ENCODE results near the gene NEK10.

Gene NEK10

GRCh38 chr3:27325419-27325818 is 43.8 kb downstream of the NEK10 start:
- DNase-seq (ENCODE audit: low read depth): no peak
- H3K4me3 ChIP-seq (ENCODE audit: low read depth, low read length): no peak overlapping the region
- TF ChIP-seq CTCF (IDR thresholded peaks at IDR 0.05; ENCODE audit: low read depth, low read length) (no peak), MYC (IDR thresholded peaks at IDR 0.05; ENCODE audit: low read depth, low read length) (no peak), MAX (IDR thresholded peaks at IDR 0.05; ENCODE audit: low read depth, low read length) (no peak), POLR2A (IDR thresholded peaks at IDR 0.05; ENCODE audit: extremely low read depth, insufficient read length) (no peak)

- TF ChIP-seq POLR2A (IDR thresholded peaks at IDR 0.05; ENCODE audit: extremely low read depth, insufficient read length): no peak
- TF ChIP-seq MYC (IDR thresholded peaks at IDR 0.05; ENCODE audit: low read depth, low read length): no peak
- TF ChIP-seq MAX (IDR thresholded peaks at IDR 0.05; ENCODE audit: low read depth, low read length): no peak
- TF ChIP-seq CTCF (IDR thresholded peaks at IDR 0.05; ENCODE audit: low read depth, low read length): no peak
- DNase-seq (ENCODE audit: low read depth): no peak
- no peak overlapping the region for H3K4me3 ChIP-seq (ENCODE audit: low read depth, low read length)
Measured at GRCh38 chr3:27324686-27325085, 44.5 kb downstream of the NEK10 start.

- TF ChIP-seq MYC (IDR thresholded peaks at IDR 0.05; ENCODE audit: low read depth, low read length): no peak
- H3K4me3 ChIP-seq (ENCODE audit: low read depth, low read length): no peak overlapping the region
- no peak for DNase-seq (ENCODE audit: low read depth)
Measured at GRCh38 chr3:27323087-27323570, 46.1 kb downstream of the NEK10 start.

GRCh38 chr3:27322634-27323033 is 46.5 kb downstream of the NEK10 start:
- no peak for DNase-seq (ENCODE audit: low read depth)
- no peak overlapping the region for H3K4me3 ChIP-seq (ENCODE audit: low read depth, low read length)
- TF ChIP-seq MAX (IDR thresholded peaks at IDR 0.05; ENCODE audit: low read depth, low read length) (no peak), MYC (IDR thresholded peaks at IDR 0.05; ENCODE audit: low read depth, low read length) (no peak)

- TF ChIP-seq MAX (IDR thresholded peaks at IDR 0.05; ENCODE audit: low read depth, low read length) (peak; percentile 28; the same call in 1 of the 2 replicates), POLR2A (IDR thresholded peaks at IDR 0.05; ENCODE audit: extremely low read depth, insufficient read length) (no peak)
- H3K4me3 ChIP-seq (ENCODE audit: low read depth, low read length): no peak overlapping the region
- DNase-seq (ENCODE audit: low read depth): no peak
Measured at GRCh38 chr3:27319847-27320526, 49.2 kb downstream of the NEK10 start.

- DNase-seq (ENCODE audit: low read depth): no peak
- no peak for TF ChIP-seq CTCF (IDR thresholded peaks at IDR 0.05; ENCODE audit: low read depth, low read length)
- TF ChIP-seq MAX (IDR thresholded peaks at IDR 0.05; ENCODE audit: low read depth, low read length): no peak
- no peak for TF ChIP-seq POLR2A (IDR thresholded peaks at IDR 0.05; ENCODE audit: extremely low read depth, insufficient read length)
- no peak for TF ChIP-seq MYC (IDR thresholded peaks at IDR 0.05; ENCODE audit: low read depth, low read length)
- no peak overlapping the region for H3K4me3 ChIP-seq (ENCODE audit: low read depth, low read length)
Measured at GRCh38 chr3:27319304-27319703, 49.9 kb downstream of the NEK10 start.

- DNase-seq (ENCODE audit: low read depth): no peak
Measured at GRCh38 chr3:27317096-27317495, 52.1 kb downstream of the NEK10 start.

More at GRCh38 chr3:27317096-27317495, 52.1 kb downstream of the NEK10 start:
- no peak overlapping the region for H3K4me3 ChIP-seq (ENCODE audit: low read depth, low read length)
- TF ChIP-seq MYC (IDR thresholded peaks at IDR 0.05; ENCODE audit: low read depth, low read length): no peak
- no peak for TF ChIP-seq CTCF (IDR thresholded peaks at IDR 0.05; ENCODE audit: low read depth, low read length)
- TF ChIP-seq MAX (IDR thresholded peaks at IDR 0.05; ENCODE audit: low read depth, low read length): no peak
- TF ChIP-seq POLR2A (IDR thresholded peaks at IDR 0.05; ENCODE audit: extremely low read depth, insufficient read length): no peak
